Stomach (tissue), 4 donors: ENCODE results near the gene CSNK1G1.

Source experiments
- CTCF ChIP-seq, 7 experiments: fragments of 450-650 bp in 4 of 7; fragments of 200-600 bp in 3 of 7; sonication (generic) in 3 of 7; IDR thresholded peaks; one replicate each; pipeline ENCODE4 v1.5.1; 2016 to 2019; ENCODE audit warnings: antibody characterized with exemption in 7 of 7, control low read depth in 2 of 7, mild to moderate bottlenecking in 1 of 7
- EP300 ChIP-seq: sonication (generic); formaldehyde crosslinking; IDR thresholded peaks from one replicate; pipeline ENCODE4 v1.6.1; 2017; ENCODE audit warnings: antibody characterized with exemption
- POLR2A ChIP-seq, 4 donors: fragments of 450-650 bp; IDR thresholded peaks; one replicate each; pipeline ENCODE4 v1.6.1; 2016; ENCODE audit warnings: antibody characterized with exemption in 4 of 4, control low read depth in 2 of 4, mild to moderate bottlenecking in 1 of 4, moderate library complexity in 1 of 4
- POLR2AphosphoS5 ChIP-seq, 3 donors: sonication (generic); formaldehyde crosslinking; IDR thresholded peaks; one replicate each; pipeline ENCODE4 v1.6.1; 2016; ENCODE audit warnings: antibody characterized with exemption in 3 of 3

- no peak for TF ChIP-seq POLR2AphosphoS5 (IDR thresholded peaks at IDR 0.05)
- no peak for TF ChIP-seq CTCF (IDR thresholded peaks at IDR 0.05)
- TF ChIP-seq POLR2A (IDR thresholded peaks at IDR 0.05): no peak
- no peak for TF ChIP-seq EP300
These were observed 207.4 kb downstream of the CSNK1G1 start for GRCh38 chr15:64148581-64148980.
